Measurements from ENCODE around the gene DDIT3. TPM values are rescaled to one million over a fixed set of nuclear protein-coding genes. Genes with fewer than 3 reads are reported as not detected.

DDIT3 gene
- total and polyA plus RNA-seq, 2 of the 8 experiments (the other 6 are each of a cell fraction or from before 2014, with no cell fraction given): 4.9 to 5.7 TPM

DNA sequence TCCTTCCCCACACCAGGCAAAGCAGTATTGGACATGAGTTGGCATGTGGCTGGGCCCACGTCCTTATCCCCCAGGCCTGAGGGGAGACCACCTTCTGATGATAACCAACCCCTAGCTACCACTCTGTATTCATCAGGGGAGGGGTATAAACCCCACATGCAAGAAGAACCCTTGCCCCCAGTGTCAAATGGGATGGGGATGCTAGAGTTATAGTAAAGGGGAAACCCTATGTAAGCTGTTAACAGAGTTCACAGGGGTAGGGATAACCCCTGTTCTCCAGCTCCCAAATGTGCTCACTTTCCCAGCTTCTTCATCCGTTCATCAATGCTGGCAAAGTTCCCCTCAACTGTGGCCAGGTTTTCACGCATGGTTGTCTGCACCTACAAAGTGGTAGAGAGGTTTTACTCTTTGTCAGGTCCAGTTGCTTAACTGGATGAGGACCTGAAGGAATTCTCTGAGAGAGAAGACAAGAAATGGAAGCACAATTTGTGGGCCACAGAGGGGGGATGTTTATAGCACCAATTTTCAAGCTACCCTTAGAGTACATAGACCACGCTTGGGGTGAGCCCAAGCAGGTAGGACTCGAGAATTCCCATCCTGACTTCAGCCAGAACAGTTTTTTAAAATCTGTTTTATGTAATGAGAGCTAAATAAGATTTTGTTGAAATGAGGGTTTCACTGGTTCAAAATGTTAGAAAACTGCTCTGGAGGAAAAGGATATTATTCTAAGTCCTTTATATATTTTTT, 10.3 kb upstream of the DDIT3 start:
- Histone ChIP-seq H3K9me3 (ENCODE audit: insufficient read depth in 2 of 2, low read depth in 1 of 2, low read length in 1 of 2) (no peaks in the 10 kb centered on the region), H2BK20ac (ENCODE audit: low read length) (no peak overlapping the region), H3K27me3 (replicated peaks in 1 of 4; ENCODE audit: control insufficient read depth in 3 of 4, extremely low read depth in 1 of 4, insufficient read depth in 3 of 4, low read length in 3 of 4) (peaks cover 0 to 1% (median 0%) of the 10 kb centered on the region in 4 experiments; a peak in 1 of 7 replicates), H4K91ac (replicated peaks; ENCODE audit: insufficient read length, low read length) (no peak overlapping the region), H3K18ac (ENCODE audit: extremely low read depth, low read length) (no peak overlapping the region), H2AFZ (ENCODE audit: low read length) (no peak overlapping the region), H3K4me2 (ENCODE audit: insufficient read depth in 1 of 2, low read depth in 2 of 2, low read length in 2 of 2) (no peak overlapping the region), H3K79me1 (ENCODE audit: low read depth, low read length) (no peaks in the 10 kb centered on the region; the same call in 1 of the 2 replicates), H4K8ac (ENCODE audit: extremely low read depth, insufficient read depth, low read length) (no peak overlapping the region), H2AK5ac (ENCODE audit: low read depth, low read length) (no peak overlapping the region), H3K36me3 (ENCODE audit: control insufficient read depth in 2 of 4, insufficient read depth in 4 of 4, low read length in 3 of 4) (peaks cover 16 to 79% (median 52%) of the 10 kb centered on the region in 4 experiments; a peak in 7 of 8 replicates), H2BK120ac (replicated peaks; ENCODE audit: low read depth, low read length) (no peak overlapping the region), H3K4me3 (ENCODE audit: extremely low read depth in 1 of 4, insufficient read depth in 2 of 4, low read depth in 3 of 4, low read length in 4 of 4) (no peak overlapping the region), H2BK15ac (ENCODE audit: low read length) (no peak overlapping the region), H3K4ac (replicated peaks; ENCODE audit: insufficient read length, low read depth, low read length) (no peak overlapping the region), H4K5ac (ENCODE audit: insufficient read length, low read depth, low read length) (no peak overlapping the region), H2BK12ac (ENCODE audit: low read depth, low read length) (no peak overlapping the region), H2BK5ac (ENCODE audit: low read depth, low read length) (no peak overlapping the region), H3K23ac (ENCODE audit: insufficient read length) (no peak overlapping the region), H3K4me1 (replicated peaks in 1 of 4; ENCODE audit: control insufficient read depth in 3 of 4, insufficient read depth in 4 of 4, low read length in 3 of 4) (no peaks in the 10 kb centered on the region), H3K79me2 (ENCODE audit: control insufficient read depth in 1 of 2, insufficient read depth in 2 of 2, low read length in 2 of 2) (no peaks in the 10 kb centered on the region), H4K20me1 (replicated peaks in 1 of 2; ENCODE audit: control insufficient read depth in 1 of 2, insufficient read depth in 2 of 2, low read length in 2 of 2) (peaks cover 1 to 7% of the 10 kb centered on the region in 2 experiments), H3K27ac (ENCODE audit: low read depth, low read length) (no peak overlapping the region), H3K14ac (ENCODE audit: insufficient read length) (no peak overlapping the region), H3K9ac (replicated peaks in 1 of 4; ENCODE audit: extremely low read depth in 1 of 4, low read depth in 3 of 4, low read length in 3 of 4) (no peak overlapping the region), H3K23me2 (ENCODE audit: low read depth, low read length) (no peaks in the 10 kb centered on the region), H3K56ac (replicated peaks; ENCODE audit: insufficient read length, low read depth, low read length) (no peak overlapping the region)
- FAIRE-seq: no peak
- CTCF ChIA-PET (ENCODE audit: partially characterized antibody): interaction anchor here (0.5 to 2.0 kb wide), 5 partner anchors 10 to 282 kb away, joined by 3 to 5 read pairs (median 3); no protein-coding TSS in a partner anchor
- POLR2A ChIA-PET (ENCODE audit: partially characterized antibody): interaction anchor here (0.8 to 8.9 kb wide), 6 partner anchors 7 to 89 kb away, joined by 3 to 65 read pairs (median 26); partner anchors contain the start of genes DCTN2, DDIT3 and MBD6
- 88% methylated on average over 5 of the region's 5 CpGs; no CpG with 5 or more reads in 1 of the 2 experiments for WGBS, 2 experiments (ENCODE audit: extremely low coverage in 1 of 2, insufficient coverage in 1 of 2, insufficient read length in 1 of 2, insufficient replicate concordance in 2 of 2, low coverage in 1 of 2, low lambda C conversion rate in 2 of 2, missing lambda C conversion rate in 1 of 2)
- no peak for DNase-seq (ENCODE audit: low read depth in 1 of 2, low spot score in 2 of 2)
- no peak for TF ChIP-seq SP4 (IDR thresholded peaks at IDR 0.05; ENCODE audit: low read length)
- no peak for TF ChIP-seq KDM1A (IDR thresholded peaks at IDR 0.05; ENCODE audit: borderline replicate concordance, low read length)
- no peak for TF ChIP-seq GTF2F1 (IDR thresholded peaks at IDR 0.05; ENCODE audit: borderline replicate concordance, low read depth, low read length)
- no peak for TF ChIP-seq JUND (IDR thresholded peaks at IDR 0.05; ENCODE audit: low read length)
- TF ChIP-seq CREB1 (IDR thresholded peaks at IDR 0.05): no peak
- TF ChIP-seq POU5F1 (IDR thresholded peaks at IDR 0.05; ENCODE audit: low read depth, low read length): no peak
- no peak for TF ChIP-seq GABPA (IDR thresholded peaks at IDR 0.05; ENCODE audit: borderline replicate concordance, insufficient read depth, low read length)
- no peak for TF ChIP-seq CHD2 (IDR thresholded peaks at IDR 0.05; ENCODE audit: low read length)
- no peak for TF ChIP-seq CBX8 (IDR thresholded peaks at IDR 0.05; ENCODE audit: borderline replicate concordance, low read depth, low read length)
- TF ChIP-seq POLR2AphosphoS5 (IDR thresholded peaks at IDR 0.05; ENCODE audit: low read depth, low read length): no peak
- no peak for TF ChIP-seq BACH1 (IDR thresholded peaks at IDR 0.05; ENCODE audit: low read length)
- TF ChIP-seq KDM4A (IDR thresholded peaks at IDR 0.05; ENCODE audit: low read depth, low read length, severe bottlenecking): no peak
- TF ChIP-seq POLR2A (IDR thresholded peaks at IDR 0.05; ENCODE audit: control extremely low read depth in 1 of 2, low read depth in 2 of 2, low read length in 2 of 2): no peak
- TF ChIP-seq MAFK (IDR thresholded peaks at IDR 0.05; ENCODE audit: low read depth, low read length): no peak
- no peak for TF ChIP-seq EGR1 (IDR thresholded peaks at IDR 0.05; ENCODE audit: borderline replicate concordance, low read depth, low read length)

Measured in H1 (cell line).